H9 (cell line): Measurements from ENCODE around the gene OSBPL10. TPM values are rescaled to one million over a fixed set of nuclear protein-coding genes. Genes with fewer than 3 reads are reported as not detected.

ENCODE experiments used
- DNase-seq: peaks from one replicate; pipeline ENCODE4 v3.0.0-alpha.2; 2017
- H2AFZ ChIP-seq: one replicate; pipeline ENCODE4 v1.6.1; 2013; ENCODE audit warnings: mild to moderate bottlenecking, low read length, control low read depth, moderate library complexity
- H2AK5ac ChIP-seq: 2 replicates; pipeline ENCODE4 v1.6.1; 2013; ENCODE audit warnings: low read length, control low read depth, mixed read lengths; ENCODE audit not compliant: insufficient read length
- H2BK120ac ChIP-seq: one replicate; pipeline ENCODE4 v1.6.1; 2013; ENCODE audit warnings: low read depth, mild to moderate bottlenecking, low read length, control low read depth, inconsistent platforms; ENCODE audit not compliant: poor library complexity, severe bottlenecking
- H2BK12ac ChIP-seq: 2 replicates; pipeline ENCODE4 v1.6.1; 2013; ENCODE audit warnings: low read length, control low read depth, mixed read lengths, low read depth; ENCODE audit not compliant: insufficient read length
- H2BK15ac ChIP-seq: 2 replicates; pipeline ENCODE4 v1.6.1; 2013; ENCODE audit warnings: low read depth, low read length, control low read depth
- H2BK20ac ChIP-seq: one replicate; pipeline ENCODE4 v1.6.1; 2013; ENCODE audit warnings: low read depth, mild to moderate bottlenecking, low read length, control low read depth, inconsistent platforms; ENCODE audit not compliant: poor library complexity, severe bottlenecking
- H2BK5ac ChIP-seq: 2 replicates; pipeline ENCODE4 v1.6.1; 2013; ENCODE audit warnings: low read length, control low read depth, mixed read lengths; ENCODE audit not compliant: insufficient read length
- H3K14ac ChIP-seq: 2 replicates; pipeline ENCODE4 v1.6.1; 2013; ENCODE audit warnings: low read length, control low read depth; ENCODE audit not compliant: insufficient read depth
- H3K18ac ChIP-seq: 2 replicates; pipeline ENCODE4 v1.6.1; 2013; ENCODE audit warnings: low read depth, mild to moderate bottlenecking, mixed read lengths, low read length, control low read depth; ENCODE audit not compliant: insufficient read length
- H3K23ac ChIP-seq: 2 replicates; pipeline ENCODE4 v1.6.1; 2013; ENCODE audit warnings: low read length, control low read depth, mixed read lengths, low read depth; ENCODE audit not compliant: insufficient read length
- H3K23me2 ChIP-seq: 2 replicates; pipeline ENCODE4 v1.6.1; 2013; ENCODE audit warnings: low read depth, mild to moderate bottlenecking, mixed read lengths, low read length, control low read depth; ENCODE audit not compliant: insufficient read length, poor library complexity, severe bottlenecking
- H3K27ac ChIP-seq: 2 replicates; pipeline ENCODE4 v1.5.1; 2013; ENCODE audit warnings: low read length, control low read depth, mixed read lengths, low read depth; ENCODE audit not compliant: insufficient read length
- H3K27me3 ChIP-seq: 2 replicates; pipeline ENCODE4 v1.6.1; 2013; ENCODE audit warnings: low read length, control low read depth, inconsistent platforms; ENCODE audit not compliant: insufficient read depth
- H3K4ac ChIP-seq: 2 replicates; pipeline ENCODE4 v1.6.1; 2013; ENCODE audit warnings: low read depth, mild to moderate bottlenecking, control low read depth, inconsistent platforms, low read length, moderate library complexity
- H3K4me1 ChIP-seq: 2 replicates; pipeline ENCODE4 v1.6.1; 2013; ENCODE audit warnings: low read length, control low read depth, inconsistent platforms; ENCODE audit not compliant: insufficient read depth
- H3K4me2 ChIP-seq: 2 replicates; pipeline ENCODE4 v1.6.1; 2013; ENCODE audit warnings: low read length, control low read depth, mixed read lengths; ENCODE audit not compliant: insufficient read length, insufficient read depth
- H3K56ac ChIP-seq: 2 replicates; pipeline ENCODE4 v1.6.1; 2013; ENCODE audit warnings: low read depth, mild to moderate bottlenecking, mixed read lengths, low read length, control low read depth; ENCODE audit not compliant: insufficient read length
- H3K79me1 ChIP-seq: 2 replicates; pipeline ENCODE4 v1.6.1; 2013; ENCODE audit warnings: low read depth, mild to moderate bottlenecking, moderate library complexity, low read length, control low read depth, inconsistent platforms; ENCODE audit not compliant: insufficient read depth, poor library complexity, severe bottlenecking
- H3K79me2 ChIP-seq: 2 replicates; pipeline ENCODE4 v1.6.1; 2013; ENCODE audit warnings: low read length, control low read depth, inconsistent platforms; ENCODE audit not compliant: insufficient read depth
- H3K9ac ChIP-seq: 2 replicates; pipeline ENCODE4 v1.6.1; 2013; ENCODE audit warnings: low read length, control low read depth, mixed read lengths; ENCODE audit not compliant: insufficient read length; ENCODE audit errors: extremely low read depth
- H3K9me3 ChIP-seq: one replicate; pipeline ENCODE4 v1.6.1; 2013; ENCODE audit warnings: low read depth, low read length, inconsistent platforms; ENCODE audit not compliant: control insufficient read depth
- H3T11ph ChIP-seq: one replicate; pipeline ENCODE4 v1.6.1; 2013; ENCODE audit warnings: mild to moderate bottlenecking, low read length, control low read depth, inconsistent platforms
- H4K20me1 ChIP-seq: one replicate; pipeline ENCODE4 v1.6.1; 2013; ENCODE audit not compliant: control insufficient read depth, insufficient read length, insufficient read depth
- H4K5ac ChIP-seq: 2 replicates; pipeline ENCODE4 v1.6.1; 2013; ENCODE audit warnings: low read depth, mild to moderate bottlenecking, mixed read lengths, low read length, control low read depth; ENCODE audit not compliant: insufficient read length
- H4K8ac ChIP-seq: replicated peaks from 2 replicates; pipeline ENCODE4 v1.6.1; 2013; ENCODE audit warnings: low read length, control low read depth, mixed read lengths, low read depth; ENCODE audit not compliant: insufficient read length
- H4K91ac ChIP-seq: 2 replicates; pipeline ENCODE4 v1.6.1; 2013; ENCODE audit warnings: low read depth, mild to moderate bottlenecking, moderate library complexity, mixed read lengths, low read length, control low read depth; ENCODE audit not compliant: insufficient read length
- H3K27ac Mint-ChIP-seq, 3 experiments: 2 replicates in 2 of 3; 3 replicates in 1 of 3; pipeline ENCODE4 v1.8.0; 2020 to 2021; ENCODE audit warnings: mixed read lengths in 3 of 3, mild to moderate bottlenecking in 1 of 3, moderate library complexity in 1 of 3
- H3K27me3 Mint-ChIP-seq: 2 replicates; pipeline ENCODE4 v1.8.0; 2021; ENCODE audit warnings: low read depth, mild to moderate bottlenecking, moderate library complexity, mixed read lengths
- H3K36me3 Mint-ChIP-seq, 3 experiments: 2 replicates in 2 of 3; 3 replicates in 1 of 3; pipeline ENCODE4 v1.8.0; 2020 to 2021; ENCODE audit warnings: low read depth in 3 of 3, mixed read lengths in 3 of 3; ENCODE audit not compliant: insufficient read depth in 1 of 3
- H3K4me1 Mint-ChIP-seq, 2 experiments: 2 replicates each; pipeline ENCODE4 v1.8.0; 2020; ENCODE audit warnings: mixed read lengths in 2 of 2
- H3K4me3 Mint-ChIP-seq, 2 experiments: 2 replicates in 1 of 2; 3 replicates in 1 of 2; pipeline ENCODE4 v1.8.0; 2020 to 2021; ENCODE audit warnings: mild to moderate bottlenecking in 2 of 2, mixed read lengths in 2 of 2, moderate library complexity in 1 of 2
- H3K9me3 Mint-ChIP-seq, 2 experiments: 2 replicates in 1 of 2; 3 replicates in 1 of 2; pipeline ENCODE4 v1.8.0; 2020; ENCODE audit warnings: mild to moderate bottlenecking in 2 of 2, mixed read lengths in 2 of 2, moderate library complexity in 1 of 2
- WGBS: extraction: QIAGEN DNeasy Blood & Tissue Kit; methylation state at CpG from one replicate; pipeline ENCODE4 v1.1.7; 2013; ENCODE audit warnings: missing lambda C conversion rate, low lambda C conversion rate, mixed read lengths; ENCODE audit not compliant: insufficient read length; ENCODE audit errors: extremely low coverage; 5-methylcytosine and 5-hydroxymethylcytosine counted together
- total RNA-seq: library from RNA; stranded (reverse); gene quantifications from 2 replicates; pipeline ENCODE4 v1.2.1, GENCODE V29; 2021
- TF ChIP-seq, protein P1 (sequence below): fragments of 200-600 bp; sonication (generic); conservative IDR thresholded peaks from 3 replicates; pipeline ENCODE4 v1.8.0; 2021; ENCODE audit warnings: antibody characterized with exemption, mild to moderate bottlenecking

The OSBPL10 gene
- total RNA-seq, 1 experiment from 2014 or later = 42.7 TPM

DNA sequence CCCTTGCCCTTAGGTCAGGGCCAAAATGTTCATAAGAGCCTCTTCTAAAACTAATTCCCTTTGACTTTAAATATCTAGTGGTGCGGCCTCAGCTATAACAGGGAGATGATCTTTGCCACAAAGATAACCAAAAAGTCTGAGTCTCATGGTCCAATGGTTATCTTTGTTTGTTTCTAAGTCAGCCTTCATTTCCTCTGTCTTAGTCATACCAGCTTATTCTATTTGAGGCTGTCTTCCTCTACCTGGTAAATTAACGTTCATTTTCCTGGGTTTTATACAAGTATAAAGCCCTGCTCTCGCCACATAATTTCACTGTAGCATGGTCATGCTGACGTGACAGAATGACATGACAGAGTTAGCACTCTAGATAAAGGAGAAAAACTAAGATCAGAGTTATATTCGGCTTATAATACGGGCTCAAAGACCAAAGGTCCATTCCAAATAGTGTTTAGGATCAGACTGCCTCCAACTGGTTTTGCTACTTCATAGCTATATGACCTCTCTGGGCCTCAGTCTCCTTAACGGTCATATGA is 18.9 kb upstream of the OSBPL10 start:
- H3K27me3 ChIP-seq = no peaks in the 10 kb centered on the region
- DNase-seq = no peak
- H2BK15ac ChIP-seq = no peak overlapping the region
- H2BK5ac ChIP-seq = no peak overlapping the region
- H3K56ac ChIP-seq = no peak overlapping the region
- H3T11ph ChIP-seq = no peak overlapping the region
- no peak overlapping the region for H2BK12ac ChIP-seq
- H3K4me1 ChIP-seq = peaks cover 3% of the 10 kb centered on the region; the same call in 1 of the 2 replicates
- no peak overlapping the region for H4K8ac ChIP-seq
- no peak overlapping the region for H3K9ac ChIP-seq
- no CpG with 5 or more reads among the region's 7 CpGs for WGBS
- no peak overlapping the region for H3K4me3 Mint-ChIP-seq
- no peak overlapping the region for H2BK120ac ChIP-seq
- H4K20me1 ChIP-seq = no peaks in the 10 kb centered on the region
- H3K4me2 ChIP-seq = no peak overlapping the region
- no peak overlapping the region for H4K91ac ChIP-seq
- H3K4ac ChIP-seq = no peak overlapping the region
- H3K9me3 ChIP-seq = no peaks in the 10 kb centered on the region
- H3K18ac ChIP-seq = no peak overlapping the region
- H3K27me3 Mint-ChIP-seq = no peaks in the 10 kb centered on the region; the same call in 1 of the 2 replicates
- no peak overlapping the region for H4K5ac ChIP-seq
- no peak overlapping the region for H3K27ac ChIP-seq
- no peak overlapping the region for H2AFZ ChIP-seq
- H3K14ac ChIP-seq = no peak overlapping the region
- H3K23me2 ChIP-seq = no peaks in the 10 kb centered on the region
- peaks cover 0 to 12% (median 1%) of the 10 kb centered on the region in 3 experiments; a peak in 4 of 7 replicates for H3K36me3 Mint-ChIP-seq
- H2BK20ac ChIP-seq = no peak overlapping the region
- no peak overlapping the region for H2AK5ac ChIP-seq
- no peak overlapping the region for H3K23ac ChIP-seq
- H3K9me3 Mint-ChIP-seq = peaks cover 9 to 10% of the 10 kb centered on the region in 2 experiments; a peak in 4 of 5 replicates
- TF ChIP-seq, protein P1, sequence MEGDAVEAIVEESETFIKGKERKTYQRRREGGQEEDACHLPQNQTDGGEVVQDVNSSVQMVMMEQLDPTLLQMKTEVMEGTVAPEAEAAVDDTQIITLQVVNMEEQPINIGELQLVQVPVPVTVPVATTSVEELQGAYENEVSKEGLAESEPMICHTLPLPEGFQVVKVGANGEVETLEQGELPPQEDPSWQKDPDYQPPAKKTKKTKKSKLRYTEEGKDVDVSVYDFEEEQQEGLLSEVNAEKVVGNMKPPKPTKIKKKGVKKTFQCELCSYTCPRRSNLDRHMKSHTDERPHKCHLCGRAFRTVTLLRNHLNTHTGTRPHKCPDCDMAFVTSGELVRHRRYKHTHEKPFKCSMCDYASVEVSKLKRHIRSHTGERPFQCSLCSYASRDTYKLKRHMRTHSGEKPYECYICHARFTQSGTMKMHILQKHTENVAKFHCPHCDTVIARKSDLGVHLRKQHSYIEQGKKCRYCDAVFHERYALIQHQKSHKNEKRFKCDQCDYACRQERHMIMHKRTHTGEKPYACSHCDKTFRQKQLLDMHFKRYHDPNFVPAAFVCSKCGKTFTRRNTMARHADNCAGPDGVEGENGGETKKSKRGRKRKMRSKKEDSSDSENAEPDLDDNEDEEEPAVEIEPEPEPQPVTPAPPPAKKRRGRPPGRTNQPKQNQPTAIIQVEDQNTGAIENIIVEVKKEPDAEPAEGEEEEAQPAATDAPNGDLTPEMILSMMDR = no peak
- peaks cover 22 to 23% of the 10 kb centered on the region in 2 experiments for H3K4me1 Mint-ChIP-seq
- H3K79me2 ChIP-seq = no peaks in the 10 kb centered on the region
- H3K79me1 ChIP-seq = no peaks in the 10 kb centered on the region
- H3K27ac Mint-ChIP-seq = no peak overlapping the region
